Adrenal gland (tissue), 12 donors: ENCODE data around the gene CIZ1. TPM values are rescaled to one million over a fixed set of nuclear protein-coding genes. Genes with fewer than 3 reads are reported as not detected.

Experiments
- DNase-seq, 7 donors: peaks; one replicate each; pipeline ENCODE4 v3.0.0-alpha.2; 2019 to 2020
- H3K27ac ChIP-seq, 5 donors: fragments of 200-600 bp; sonication (generic) in 4 of 5; 1 replicate in 3 of 5; 2 replicates in 2 of 5; pipeline versions ENCODE4 v1.5.1 to v1.8.0; 2016 to 2020; ENCODE audit warnings: mild to moderate bottlenecking in 1 of 5
- H3K27me3 ChIP-seq: fragments of 200-600 bp; 2 replicates; pipeline ENCODE4 v1.8.0; 2021
- H3K36me3 ChIP-seq, 2 donors: fragments of 200-600 bp; replicated peaks in 1 of 2; 1 replicate in 1 of 2; 2 replicates in 1 of 2; pipeline versions ENCODE4 v1.5.1 to v1.8.0; 2018 to 2022
- H3K4me1 ChIP-seq, 2 donors: fragments of 200-600 bp; replicated peaks in 1 of 2; 1 replicate in 1 of 2; 2 replicates in 1 of 2; pipeline versions ENCODE4 v1.5.1 to v1.8.0; 2018 to 2021
- H3K4me3 ChIP-seq, 4 donors: fragments of 200-600 bp; sonication (generic) in 3 of 4; one replicate each; pipeline ENCODE4 v1.5.1; 2016 to 2018
- H3K9me3 ChIP-seq, 3 donors: fragments of 200-600 bp; sonication (generic) in 1 of 3; replicated peaks in 1 of 3; 1 replicate in 2 of 3; 2 replicates in 1 of 3; pipeline versions ENCODE4 v1.5.1 to v1.8.0; 2016 to 2021
- POLR2A ChIP-seq, 2 donors: fragments of 450-650 bp; IDR thresholded peaks; one replicate each; pipeline ENCODE4 v1.6.1; 2017; ENCODE audit warnings: antibody characterized with exemption in 2 of 2, mild to moderate bottlenecking in 2 of 2, moderate library complexity in 1 of 2
- WGBS, 4 donors: extraction: QIAGEN DNeasy Blood & Tissue Kit in 2 of 4; methylation state at CpG; one replicate each; pipeline versions ENCODE4 v1.1.5 to v1.1.7; 2013 to 2017; 5-methylcytosine and 5-hydroxymethylcytosine counted together
- intact Hi-C, 2 donors: fragments of 100-400 bp; cut with DNase I; formaldehyde crosslinking; loops; one replicate each; pipeline versions ENCODE4 v1.14.1 to v1.15.0; 2022 to 2023
- polyA plus RNA-seq, 3 donors: library from polyadenylated mRNA; stranded (reverse); fragments of 200-250 nt in 2 of 3; fragments of 350-450 nt in 1 of 3; fragmentation: Illumina TruSeq in 1 of 3; extraction: RNeasy Lipid Tissue Mini Kit (QIAGEN cat#74804) in 1 of 3; gene quantifications; one replicate each; pipeline ENCODE4 v1.2.3, GENCODE V29; 2013 to 2014
- total RNA-seq, 9 donors: library from RNA; depleted of rRNA in 4 of 9; stranded (reverse); fragments of >200 nt in 4 of 9; fragments of 120-200 nt in 1 of 9; fragmentation: NEBNext Ultra II Directional in 1 of 9; extraction: Animal tissue kit (Norgen Biotek cat#: 25700) in 1 of 9; gene quantifications; one replicate each; pipeline versions ENCODE4 v1.1.0 to v1.2.4, GENCODE V29; 2013 to 2023
- TF ChIP-seq, protein P1 (sequence below), 6 experiments: fragments of 450-650 bp in 4 of 6; fragments of 200-600 bp in 2 of 6; sonication (generic) in 1 of 6; IDR thresholded peaks; 1 replicate in 5 of 6; 2 replicates in 1 of 6; pipeline versions ENCODE4 v1.5.1 to v1.8.0; 2016 to 2021; ENCODE audit warnings: antibody characterized with exemption in 6 of 6, mild to moderate bottlenecking in 2 of 6, moderate library complexity in 1 of 6
- donor health status: healthy with polysubstance abuse.
- donor health status: Bipolar disorder and iron deficiency.
- donor health status: DM: yes; HTN: yes; CAD: no.
- donor health status: DM: no; HTN: no; CAD: no.
- donor health status: DM: no; HTN: no; CAD: no.
- donor health status: DM: yes; HTN: yes; CAD: no.

CIZ1 gene
- total and polyA plus RNA-seq, 12 donors = 25.3 to 142 (median 80.4) TPM

DNA sequence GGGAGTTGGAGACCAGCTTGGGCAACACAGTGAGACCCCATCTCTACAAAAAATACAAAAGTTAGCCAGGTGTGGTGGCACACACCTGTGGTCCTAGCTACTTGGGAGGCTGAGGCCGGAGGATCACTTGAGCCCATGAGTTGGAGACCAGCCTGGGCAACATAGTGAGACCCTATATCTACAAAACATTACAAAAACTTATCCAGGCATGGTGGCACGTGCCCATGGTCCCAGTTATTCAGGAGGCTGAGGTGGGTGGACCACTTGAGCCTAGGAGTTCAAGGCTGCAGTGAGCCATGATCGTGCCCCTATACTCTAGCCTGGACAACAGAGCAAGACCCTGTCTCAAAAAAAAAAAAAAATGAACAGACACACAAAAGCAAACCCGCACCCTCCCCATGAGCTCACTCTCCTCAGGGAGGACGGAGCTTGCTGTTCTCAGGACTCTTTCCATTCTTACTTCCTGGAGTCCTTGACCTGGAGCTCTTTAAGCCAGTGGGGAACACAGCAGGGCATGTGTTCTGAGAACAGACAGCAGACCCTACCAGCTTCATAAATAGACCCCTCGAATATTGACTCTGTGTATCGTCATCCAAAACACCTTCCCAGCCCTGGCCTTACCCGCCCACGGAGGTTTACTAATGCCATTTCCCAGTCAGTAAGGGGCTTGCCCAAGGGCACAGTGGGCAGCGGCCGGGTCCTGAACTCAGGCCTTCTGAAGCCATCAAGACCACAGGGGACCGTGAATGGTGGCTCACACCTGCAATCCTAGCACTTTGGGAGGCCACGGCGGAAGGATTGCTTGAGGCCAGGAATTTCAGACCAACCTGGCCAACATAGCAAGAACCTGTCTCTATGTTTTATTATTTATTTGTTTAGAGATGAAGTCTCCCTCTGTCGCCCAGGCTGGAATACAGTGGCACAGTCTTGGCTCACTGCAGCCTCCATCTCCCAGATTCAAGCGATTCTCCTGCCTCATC lies 75.0 kb downstream of the CIZ1 start:
- no peaks in the 10 kb centered on the region for H3K27me3 ChIP-seq
- H3K4me1 ChIP-seq = no peaks in the 10 kb centered on the region
- H3K27ac ChIP-seq = no peak overlapping the region
- intact Hi-C loops = loop anchor here in 1 of 2 donors (2.0 kb wide), 1 partner anchor 172 kb away; no protein-coding TSS in a partner anchor
- no peaks in the 10 kb centered on the region for H3K9me3 ChIP-seq
- H3K4me3 ChIP-seq = no peak overlapping the region
- WGBS, 4 donors = 76 to 83% (median 78%) methylated on average over 15 to 16 of the region's 16 CpGs
- peak in 4 of 7 donors; percentile 11 to 53 (median 20) for DNase-seq
- peaks cover 0 to 12% of the 10 kb centered on the region in 2 donors for H3K36me3 ChIP-seq
- TF ChIP-seq POLR2A (IDR thresholded peaks at IDR 0.05) = no peak
- TF ChIP-seq, protein P1, sequence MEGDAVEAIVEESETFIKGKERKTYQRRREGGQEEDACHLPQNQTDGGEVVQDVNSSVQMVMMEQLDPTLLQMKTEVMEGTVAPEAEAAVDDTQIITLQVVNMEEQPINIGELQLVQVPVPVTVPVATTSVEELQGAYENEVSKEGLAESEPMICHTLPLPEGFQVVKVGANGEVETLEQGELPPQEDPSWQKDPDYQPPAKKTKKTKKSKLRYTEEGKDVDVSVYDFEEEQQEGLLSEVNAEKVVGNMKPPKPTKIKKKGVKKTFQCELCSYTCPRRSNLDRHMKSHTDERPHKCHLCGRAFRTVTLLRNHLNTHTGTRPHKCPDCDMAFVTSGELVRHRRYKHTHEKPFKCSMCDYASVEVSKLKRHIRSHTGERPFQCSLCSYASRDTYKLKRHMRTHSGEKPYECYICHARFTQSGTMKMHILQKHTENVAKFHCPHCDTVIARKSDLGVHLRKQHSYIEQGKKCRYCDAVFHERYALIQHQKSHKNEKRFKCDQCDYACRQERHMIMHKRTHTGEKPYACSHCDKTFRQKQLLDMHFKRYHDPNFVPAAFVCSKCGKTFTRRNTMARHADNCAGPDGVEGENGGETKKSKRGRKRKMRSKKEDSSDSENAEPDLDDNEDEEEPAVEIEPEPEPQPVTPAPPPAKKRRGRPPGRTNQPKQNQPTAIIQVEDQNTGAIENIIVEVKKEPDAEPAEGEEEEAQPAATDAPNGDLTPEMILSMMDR (IDR thresholded peaks at IDR 0.05) = no peak

Other genes starting within 250 kb of the CIZ1 start
- gene EEIG1, start 210.6 kb downstream of the CIZ1 start, total RNA-seq = 100 to 1,000 TPM in 2 of 9 donors, 10 to 100 TPM in 7; 10.1 to 179 (median 68.3) TPM
- 10 to 100 TPM; 24.5 to 49.5 (median 32.6) TPM for gene EEIG1, start 210.6 kb downstream of the CIZ1 start, polyA plus RNA-seq
- 10 to 100 TPM in 7 of 9 donors, 1 to 10 TPM in 2; 8.0 to 20.7 (median 12.7) TPM for gene NAIF1, start 124.3 kb downstream of the CIZ1 start, total RNA-seq
- 10 to 100 TPM in 2 of 3 donors, 1 to 10 TPM in 1; 6.6 to 12.8 (median 10.8) TPM for gene NAIF1, start 124.3 kb downstream of the CIZ1 start, polyA plus RNA-seq
- 10 to 100 TPM; 11.4 to 60.6 (median 20.5) TPM for gene SLC25A25, start 123.3 kb downstream of the CIZ1 start, total RNA-seq
- 10 to 100 TPM; 13.6 to 14.1 (median 13.9) TPM for gene SLC25A25, start 123.3 kb downstream of the CIZ1 start, polyA plus RNA-seq
- gene PTGES2, start 63.8 kb downstream of the CIZ1 start, total RNA-seq = 100 to 1,000 TPM in 4 of 9 donors, 10 to 100 TPM in 5; 64.8 to 147 (median 96.0) TPM
- gene PTGES2, start 63.8 kb downstream of the CIZ1 start, polyA plus RNA-seq = 100 to 1,000 TPM in 2 of 3 donors, 10 to 100 TPM in 1; 69.5 to 104 (median 101) TPM
- 10 to 100 TPM in 1 of 9 donors, 1 to 10 TPM in 4, under 1 TPM in 1, not detected in 3; 0.33 to 48.2 (median 1.2) TPM for gene LCN2, start 42.1 kb downstream of the CIZ1 start, total RNA-seq
- 1 to 10 TPM in 2 of 3 donors, under 1 TPM in 1; 0.37 to 1.9 (median 1.7) TPM for gene LCN2, start 42.1 kb downstream of the CIZ1 start, polyA plus RNA-seq
- gene BBLN, start 31.3 kb downstream of the CIZ1 start, total RNA-seq = 1,000 to 10,000 TPM in 4 of 9 donors, 100 to 1,000 TPM in 5; 165 to 1,914 (median 315) TPM
- gene BBLN, start 31.3 kb downstream of the CIZ1 start, polyA plus RNA-seq = 100 to 1,000 TPM in 2 of 3 donors, 1 to 10 TPM in 1; 5.5 to 924 (median 522) TPM
- gene DNM1, start 11.8 kb upstream of the CIZ1 start, total RNA-seq = 10 to 100 TPM in 6 of 9 donors, 1 to 10 TPM in 3; 2.4 to 14.7 (median 12.1) TPM
- 10 to 100 TPM in 2 of 3 donors, 1 to 10 TPM in 1; 5.8 to 44.3 (median 17.5) TPM for gene DNM1, start 11.8 kb upstream of the CIZ1 start, polyA plus RNA-seq
- 10 to 100 TPM; 35.8 to 92.8 (median 79.2) TPM for gene GOLGA2, start 84.4 kb upstream of the CIZ1 start, total RNA-seq
- gene GOLGA2, start 84.4 kb upstream of the CIZ1 start, polyA plus RNA-seq = 100 to 1,000 TPM in 2 of 3 donors, 10 to 100 TPM in 1; 87.7 to 221 (median 124) TPM
- gene SWI5, start 84.7 kb upstream of the CIZ1 start, total RNA-seq = 10 to 100 TPM; 17.7 to 58.9 (median 27.8) TPM
- gene SWI5, start 84.7 kb upstream of the CIZ1 start, polyA plus RNA-seq = 10 to 100 TPM; 20.2 to 30.1 (median 25.0) TPM
- gene TRUB2, start 130.9 kb upstream of the CIZ1 start, total RNA-seq = 10 to 100 TPM; 15.0 to 68.2 (median 43.5) TPM
- gene TRUB2, start 130.9 kb upstream of the CIZ1 start, polyA plus RNA-seq = 10 to 100 TPM; 20.7 to 55.2 (median 23.7) TPM
- gene COQ4, start 131.3 kb upstream of the CIZ1 start, total RNA-seq = 10 to 100 TPM; 47.3 to 96.8 (median 68.6) TPM
- gene COQ4, start 131.3 kb upstream of the CIZ1 start, polyA plus RNA-seq = 100 to 1,000 TPM in 2 of 3 donors, 10 to 100 TPM in 1; 35.8 to 111 (median 109) TPM
- 10 to 100 TPM in 8 of 9 donors, 1 to 10 TPM in 1; 6.6 to 30.3 (median 19.9) TPM for gene SLC27A4, start 149.0 kb upstream of the CIZ1 start, total RNA-seq
- gene SLC27A4, start 149.0 kb upstream of the CIZ1 start, polyA plus RNA-seq = 10 to 100 TPM in 2 of 3 donors, 1 to 10 TPM in 1; 9.9 to 40.0 (median 21.3) TPM
- 10 to 100 TPM; 34.7 to 87.1 (median 51.0) TPM for gene URM1, start 179.8 kb upstream of the CIZ1 start, total RNA-seq
- 10 to 100 TPM; 22.8 to 40.2 (median 27.0) TPM for gene URM1, start 179.8 kb upstream of the CIZ1 start, polyA plus RNA-seq
- gene CERCAM, start 229.3 kb upstream of the CIZ1 start, total RNA-seq = 10 to 100 TPM in 8 of 9 donors, 1 to 10 TPM in 1; 8.1 to 43.5 (median 16.8) TPM
- 10 to 100 TPM in 2 of 3 donors, 1 to 10 TPM in 1; 5.1 to 34.2 (median 16.2) TPM for gene CERCAM, start 229.3 kb upstream of the CIZ1 start, polyA plus RNA-seq